ENCODE results near the gene MRPL11.
A peak's percentile ranks its signal among the peaks of the same experiment; 100 is the strongest.

Gene MRPL11

DNA sequence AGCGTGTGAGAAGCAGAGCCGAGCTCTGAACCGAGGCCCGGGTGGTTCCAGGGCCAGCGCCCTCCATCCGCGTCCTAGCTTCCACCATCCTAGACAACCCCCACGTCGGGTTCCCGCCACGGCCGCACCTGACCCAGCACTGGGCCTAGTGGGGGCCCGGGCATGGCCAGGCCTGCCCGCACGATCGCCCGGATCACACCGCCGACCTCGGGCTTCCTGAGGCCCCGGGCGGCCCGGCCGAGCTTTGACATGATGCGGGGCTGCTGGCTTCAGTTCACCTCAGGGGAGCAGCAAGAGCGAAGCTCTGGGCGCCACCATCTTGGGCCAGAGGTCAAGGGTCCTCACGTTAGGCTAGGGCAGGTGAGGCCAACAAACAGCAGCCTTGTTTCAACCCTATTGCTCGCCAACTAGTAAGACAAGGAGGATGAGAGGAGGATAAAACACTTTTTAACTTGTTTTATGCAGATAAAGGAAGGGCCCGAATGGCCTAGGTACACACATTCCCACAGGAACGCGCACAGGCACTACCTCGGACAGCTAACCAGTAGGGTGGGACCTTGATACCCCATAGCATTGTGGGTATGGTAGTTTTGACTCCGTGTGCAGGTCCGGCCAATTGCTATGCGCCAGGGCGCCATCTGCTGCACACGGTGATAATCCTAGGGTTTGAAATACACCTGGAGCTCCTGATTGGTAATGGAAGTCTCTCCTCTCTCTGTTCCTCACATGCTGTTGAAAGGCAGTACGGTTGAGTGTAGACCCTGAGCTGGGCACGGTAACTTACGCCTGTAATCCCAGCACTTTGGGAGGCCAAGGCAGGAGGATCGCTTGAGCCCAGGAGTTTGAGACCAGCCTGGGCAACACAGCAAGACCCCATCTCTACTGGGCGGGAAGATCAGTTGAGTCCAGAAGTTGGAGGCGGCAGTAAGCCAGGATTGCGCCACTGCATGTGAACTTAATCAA lies at the start of gene MRPL11:
MRPL11 (minus strand) TSS at position 345 of the 963 bp plus-strand sequence; CDS start at position 251, 94 bp downstream.
- peak; percentile 91 for DNase-seq

GRCh38 chr11:66484806-66485380 lies 46.2 kb upstream of the MRPL11 start:
- DNase-seq = no peak

- peak; percentile 96 for DNase-seq
Measured at GRCh38 chr11:66480117-66480938, 41.7 kb upstream of the MRPL11 start, which contains the start of gene DPP3. DPP3 (plus strand) TSS chr11:66480434; CDS start chr11:66482201, 1,767 bp downstream.

GRCh38 chr11:66479394-66480116 lies 40.9 kb upstream of the MRPL11 start:
- DNase-seq = peak; percentile 84

GRCh38 chr11:66478729-66479393 lies 40.2 kb upstream of the MRPL11 start:
- DNase-seq = no peak

DNA sequence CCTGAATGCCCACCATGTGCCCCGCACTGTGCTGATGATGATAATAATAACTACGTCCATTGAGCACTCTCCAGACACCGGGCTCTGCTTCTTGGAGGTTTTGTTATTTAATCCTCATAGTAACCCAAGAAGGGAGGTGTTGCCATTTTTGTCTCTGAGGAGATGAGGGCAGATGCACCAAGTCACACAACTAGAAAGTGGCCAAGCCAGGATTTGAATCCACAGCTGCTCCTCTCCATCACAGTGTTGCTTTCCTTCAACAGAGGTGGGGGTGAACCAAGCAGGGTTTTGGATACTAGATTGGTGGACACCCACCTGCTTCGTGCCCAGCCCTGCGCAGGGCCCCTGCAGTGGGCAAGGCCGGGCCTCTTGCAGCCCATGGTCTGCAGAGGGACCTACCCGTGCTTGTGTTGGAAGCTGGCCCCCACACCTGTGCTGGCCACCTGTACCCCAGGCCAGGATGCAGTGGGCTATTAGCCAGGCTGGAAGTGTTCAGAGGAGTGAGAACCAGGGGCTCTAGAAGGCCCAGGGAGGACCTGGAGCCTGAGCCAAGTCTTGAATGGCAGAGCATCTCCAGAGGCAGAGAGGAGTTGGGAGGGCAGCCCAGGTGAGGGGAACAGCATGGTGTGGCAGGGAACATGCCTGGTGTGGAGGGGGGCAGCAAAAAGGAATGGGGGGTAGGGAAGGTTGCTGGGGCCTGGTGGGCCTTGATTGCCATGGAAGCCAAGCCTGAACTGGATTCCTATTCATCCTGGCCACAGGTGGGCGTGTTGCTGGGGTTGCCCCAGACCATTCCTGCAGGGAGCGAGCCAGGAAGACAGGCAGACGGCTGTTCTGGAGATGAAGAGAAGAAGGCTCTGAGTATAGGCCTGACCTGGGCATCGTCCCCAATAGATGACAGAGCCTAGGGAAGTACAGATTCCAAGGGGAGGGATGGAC lies 38.9 kb upstream of the MRPL11 start:
- no peak for DNase-seq

DNA sequence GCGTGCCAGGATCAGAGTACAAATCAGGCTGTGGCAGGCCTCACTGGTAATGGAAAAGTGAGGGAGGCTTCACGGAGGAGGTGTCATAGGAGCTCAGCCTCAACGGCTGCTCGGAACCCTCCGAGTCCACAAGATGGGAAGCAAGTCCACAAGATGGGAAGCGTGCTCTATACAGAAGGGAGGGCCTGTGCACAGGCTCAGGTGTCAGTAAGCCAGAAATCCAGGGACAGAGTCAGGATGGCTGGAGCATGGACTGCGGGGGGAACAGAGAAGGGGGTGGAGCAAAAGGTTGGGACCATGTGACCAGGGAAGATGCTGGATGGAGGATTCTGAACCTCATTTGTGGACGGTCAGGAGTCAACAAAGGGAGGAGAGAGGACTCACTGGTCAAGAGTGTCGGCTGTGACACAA lies 38.2 kb upstream of the MRPL11 start:
- no peak for DNase-seq

GRCh38 chr11:66476173-66476840 lies 37.7 kb upstream of the MRPL11 start:
- DNase-seq = no peak

- no peak for DNase-seq
Measured at GRCh38 chr11:66475349-66476172, 36.9 kb upstream of the MRPL11 start.

DNA sequence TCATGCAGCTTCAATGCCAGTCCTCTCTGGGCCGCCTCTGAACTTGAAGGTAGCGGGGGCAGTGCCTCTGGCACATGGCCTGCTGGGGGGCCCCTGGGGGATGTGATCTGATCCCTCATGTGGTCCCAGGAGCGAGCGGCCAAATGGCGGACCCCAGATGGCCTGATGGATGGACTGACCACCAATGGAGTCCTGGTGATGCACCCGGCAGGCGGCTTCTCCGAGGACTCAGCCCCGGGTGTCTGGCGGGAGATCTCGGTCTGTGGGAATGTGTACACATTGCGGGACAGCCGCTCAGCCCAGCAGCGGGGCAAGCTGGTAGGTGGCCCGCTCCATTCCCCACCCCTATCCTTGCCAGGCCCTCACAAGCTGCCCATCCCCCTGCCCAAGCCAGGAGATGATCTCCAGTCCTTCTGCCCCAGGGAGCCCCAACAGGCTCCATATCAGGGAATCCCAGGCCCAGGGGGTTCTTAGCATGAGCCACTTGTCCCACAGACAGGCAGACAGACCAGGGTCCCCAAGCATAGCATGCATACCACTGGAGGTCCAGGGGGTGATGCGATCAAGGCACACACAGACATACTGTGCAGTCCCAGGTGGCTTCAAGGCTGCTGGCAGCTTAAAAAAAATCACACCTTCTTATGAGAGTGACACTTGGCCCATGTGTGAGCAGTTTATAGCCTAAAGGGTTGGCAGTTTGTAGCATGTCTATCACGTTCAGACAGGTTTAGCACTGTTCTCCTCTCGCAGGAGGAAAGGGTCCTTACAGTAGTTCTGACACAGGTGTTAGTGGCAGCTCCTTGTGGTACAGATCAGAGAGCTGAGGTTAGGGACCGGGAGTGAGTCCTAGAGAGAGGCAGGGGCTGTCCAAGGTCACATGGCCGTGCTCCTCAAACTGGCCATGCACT lies 35.2 kb upstream of the MRPL11 start:
- DNase-seq = no peak

DNA sequence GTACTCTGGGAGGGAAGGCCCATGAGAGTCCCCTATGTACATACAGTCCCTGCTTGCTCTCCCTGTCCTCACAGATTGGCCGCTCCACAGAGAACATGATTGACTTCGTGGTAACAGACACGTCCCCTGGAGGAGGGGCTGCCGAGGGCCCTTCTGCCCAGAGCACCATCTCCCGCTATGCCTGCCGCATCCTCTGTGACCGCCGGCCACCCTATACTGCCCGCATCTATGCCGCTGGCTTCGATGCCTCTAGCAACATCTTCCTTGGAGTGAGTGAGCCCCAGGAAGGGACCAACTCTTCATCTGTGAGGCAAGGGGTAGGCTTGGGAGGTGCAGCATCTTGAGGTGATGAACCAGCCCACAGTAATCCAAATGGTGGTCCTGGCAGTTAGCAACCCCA lies 34.5 kb upstream of the MRPL11 start:
- no peak for DNase-seq

DNA sequence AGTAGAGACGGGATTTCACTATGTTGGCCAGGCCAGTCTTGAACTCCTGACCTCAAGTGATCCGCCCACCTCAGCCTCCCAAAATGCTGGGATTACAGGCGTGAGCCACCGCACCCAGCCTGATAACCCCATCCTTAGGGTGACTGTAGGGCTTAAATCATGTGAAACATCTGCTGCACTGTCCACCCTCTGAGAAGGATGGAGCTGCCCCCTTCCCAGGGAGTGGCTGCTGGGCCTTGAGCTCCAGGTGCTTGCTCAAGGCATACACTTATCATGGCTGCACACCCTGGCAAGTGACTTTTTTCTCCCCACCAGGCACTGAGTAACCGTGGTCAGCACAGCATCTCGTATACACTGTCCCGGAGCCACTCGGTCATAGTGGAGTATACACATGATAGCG lies 33.4 kb upstream of the MRPL11 start:
- DNase-seq = no peak

- DNase-seq = no peak
Measured at GRCh38 chr11:66471142-66471541, 32.5 kb upstream of the MRPL11 start.

- no peak for DNase-seq
Measured at GRCh38 chr11:66470015-66470414, 31.4 kb upstream of the MRPL11 start.

GRCh38 chr11:66469441-66469840 lies 30.8 kb upstream of the MRPL11 start:
- no peak for DNase-seq

GRCh38 chr11:66468691-66469090 lies 30.0 kb upstream of the MRPL11 start:
- DNase-seq = no peak

- DNase-seq = no peak
Measured at GRCh38 chr11:66467756-66468155, 29.1 kb upstream of the MRPL11 start.

DNA sequence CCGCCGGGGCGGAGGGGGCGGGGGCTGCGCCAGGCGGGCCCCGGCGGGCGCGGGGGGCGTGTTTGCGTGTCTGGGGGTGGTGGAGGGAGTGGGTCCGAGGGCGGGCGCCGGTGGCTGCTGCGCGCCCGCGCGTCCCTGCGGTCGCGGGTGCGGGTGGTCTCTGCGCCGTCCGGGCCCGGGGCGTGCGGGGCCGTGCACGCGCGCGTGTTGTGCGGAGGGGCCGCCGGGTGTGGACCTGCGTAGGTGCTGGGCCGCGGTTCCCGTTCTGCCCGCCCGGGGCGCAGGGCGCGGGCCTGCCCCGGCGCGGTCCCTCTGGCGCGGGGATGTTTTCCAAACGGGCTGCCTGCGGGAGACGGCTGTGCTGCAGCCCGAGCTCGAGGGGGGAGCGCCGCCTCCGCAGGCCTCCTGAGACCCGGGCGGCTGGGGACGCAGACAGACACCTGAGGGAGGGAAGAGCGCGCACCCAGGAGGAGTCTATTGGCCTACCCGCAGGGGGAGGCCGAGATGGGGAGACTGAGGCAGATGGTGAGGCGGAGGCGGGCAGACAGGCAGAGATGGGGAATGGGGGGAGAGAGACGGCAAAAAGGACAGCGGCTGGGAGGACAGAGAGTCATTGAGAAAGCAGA lies 28.5 kb upstream of the MRPL11 start:
- DNase-seq = no peak

All from NCI-H526 treated with DMSO at 0.1 percent for 48 hours (cell line).